NCI-H748 (cell line): ENCODE results near the gene GTF3C4.
A peak's percentile ranks its signal among the peaks of the same experiment; 100 is the strongest.

ENCODE experiments used
- DNase-seq: peaks from one replicate; lab custom pipeline; 2025; ENCODE audit not compliant: unreplicated experiment; lab: John Stamatoyannopoulos, UW

GTF3C4 gene

DNA sequence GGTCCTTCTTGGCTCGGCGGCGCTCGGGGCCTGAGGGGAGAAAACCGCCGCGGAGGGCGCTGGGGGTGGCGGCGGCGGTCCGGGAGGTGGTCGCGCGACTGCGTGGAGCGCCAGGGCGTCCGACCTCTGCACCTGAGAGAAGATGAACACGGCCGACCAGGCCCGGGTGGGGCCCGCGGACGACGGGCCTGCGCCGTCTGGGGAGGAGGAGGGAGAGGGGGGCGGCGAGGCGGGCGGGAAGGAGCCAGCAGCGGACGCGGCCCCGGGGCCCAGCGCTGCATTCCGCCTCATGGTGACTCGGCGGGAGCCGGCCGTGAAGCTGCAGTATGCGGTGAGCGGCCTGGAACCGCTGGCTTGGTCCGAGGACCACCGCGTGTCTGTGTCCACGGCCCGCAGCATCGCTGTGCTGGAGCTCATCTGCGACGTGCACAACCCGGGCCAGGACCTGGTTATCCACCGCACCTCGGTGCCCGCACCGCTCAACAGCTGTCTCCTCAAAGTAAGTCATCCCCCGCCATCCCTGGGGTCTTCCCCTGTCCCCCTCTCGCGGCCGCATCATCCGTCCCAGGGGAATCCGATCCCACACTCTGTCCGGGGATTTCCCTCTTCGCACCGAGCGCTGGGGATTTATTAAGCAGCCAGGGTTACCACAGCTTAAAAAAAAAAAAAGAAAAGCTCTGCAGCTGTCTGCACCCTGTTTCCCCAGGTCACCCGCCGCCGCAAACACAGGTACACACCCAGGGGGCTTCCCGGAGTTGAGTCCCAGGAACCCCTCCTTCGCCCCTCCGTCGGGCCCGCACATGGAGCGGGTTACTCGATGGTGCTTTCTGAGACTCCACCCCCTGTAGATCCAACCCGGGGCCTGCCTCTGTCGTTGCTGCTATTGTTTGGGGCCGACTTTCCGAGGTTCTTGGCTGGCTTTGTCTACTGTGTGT, at the start of gene GTF3C4:
Gene GTF3C4, plus strand, starts transcription at position 8 of the 935 bp plus-strand sequence. Its CDS starts 135 bp downstream, at position 143.
- DNase-seq = peak; percentile 61

DNA sequence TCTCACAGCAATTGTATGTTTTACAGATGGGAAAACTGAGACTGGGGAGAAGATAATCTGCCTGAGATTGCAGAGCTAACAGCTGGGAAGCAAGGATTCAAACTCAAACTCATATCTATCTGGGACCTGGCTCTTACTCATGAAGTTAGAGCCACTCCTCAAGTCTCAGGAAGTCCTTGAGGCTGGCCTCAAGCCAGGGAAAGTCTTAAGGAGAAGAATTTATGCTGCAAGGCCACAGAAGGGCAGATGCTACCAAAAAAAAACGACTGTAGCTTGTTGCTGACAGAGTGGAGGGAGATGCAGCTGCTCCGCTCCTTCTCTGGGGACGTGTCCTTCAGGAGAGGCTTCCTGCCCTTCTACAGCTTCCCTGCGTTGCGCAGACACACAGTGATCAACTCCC, 48.1 kb upstream of the GTF3C4 start:
- no peak for DNase-seq

- DNase-seq = no peak
Measured at GRCh38 chr9:132626285-132626684, 44.0 kb upstream of the GTF3C4 start.

DNA sequence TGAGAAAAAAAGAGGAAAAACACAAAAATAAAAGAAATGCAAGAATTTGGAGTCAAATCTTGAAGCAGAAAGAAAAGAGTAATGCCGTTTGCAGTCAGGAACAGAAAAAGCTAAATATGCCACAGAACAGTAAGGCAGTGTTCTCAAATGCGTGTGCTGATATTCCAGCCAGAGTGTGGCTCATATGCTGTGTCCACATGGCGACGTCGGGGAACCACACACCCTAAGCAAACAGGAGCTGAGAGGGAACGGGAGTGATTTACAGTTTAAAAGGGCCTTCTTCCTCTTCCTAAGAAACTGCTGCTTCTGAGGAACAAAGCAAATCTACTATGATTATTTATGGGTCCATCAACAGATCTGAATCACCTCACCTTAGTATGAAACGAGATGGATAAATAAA, 43.2 kb upstream of the GTF3C4 start:
- DNase-seq = no peak

DNA sequence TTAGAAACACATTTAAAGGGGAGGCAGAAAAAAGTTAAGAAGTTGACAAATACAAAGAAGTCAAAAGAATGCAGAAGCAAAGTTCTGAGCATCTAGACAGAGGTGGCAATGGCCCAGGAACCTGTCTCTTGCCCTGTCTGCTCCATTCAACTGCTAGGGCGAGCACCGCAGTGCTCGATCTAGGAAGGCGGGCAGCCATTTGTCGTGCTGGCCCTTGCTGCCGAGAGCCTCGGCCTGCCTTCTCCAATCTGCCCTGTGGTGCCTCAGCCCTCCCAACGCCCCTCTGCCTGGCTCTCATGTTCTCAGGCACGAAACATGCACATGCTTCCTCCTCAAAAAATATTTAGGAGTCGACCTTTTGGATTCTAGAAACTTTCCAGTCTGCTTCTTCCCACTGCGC, 42.7 kb upstream of the GTF3C4 start:
- no peak for DNase-seq

- DNase-seq = no peak
Measured at GRCh38 chr9:132628746-132629145, 41.5 kb upstream of the GTF3C4 start.

GRCh38 chr9:132630116-132630515, 40.1 kb upstream of the GTF3C4 start:
- DNase-seq = no peak

DNA sequence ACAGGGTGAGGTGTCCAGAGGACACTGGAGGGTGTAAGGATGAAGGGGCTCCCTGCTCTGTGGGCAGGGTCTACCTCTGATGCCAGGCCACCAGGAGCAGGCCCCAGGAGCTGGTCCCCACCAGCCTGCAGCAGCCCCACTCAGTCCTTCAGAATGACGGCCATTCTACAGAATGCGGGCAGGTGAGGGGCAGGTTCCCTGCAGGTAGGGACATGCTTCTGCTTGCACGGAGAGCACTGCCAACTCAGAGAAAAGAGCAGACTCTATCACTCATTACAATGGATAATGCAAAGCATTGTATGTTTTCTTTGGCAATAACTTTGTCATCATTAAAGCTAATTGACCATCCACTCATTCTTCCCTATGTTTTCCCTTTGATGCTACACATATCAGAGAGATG, 39.5 kb upstream of the GTF3C4 start:
- no peak for DNase-seq

GRCh38 chr9:132631280-132631679, 39.0 kb upstream of the GTF3C4 start:
- DNase-seq = no peak

GRCh38 chr9:132631685-132632084, 38.6 kb upstream of the GTF3C4 start:
- DNase-seq = no peak

GRCh38 chr9:132632413-132633129, 37.7 kb upstream of the GTF3C4 start:
- no peak for DNase-seq

GRCh38 chr9:132634327-132634726, 35.9 kb upstream of the GTF3C4 start:
- DNase-seq = no peak

DNA sequence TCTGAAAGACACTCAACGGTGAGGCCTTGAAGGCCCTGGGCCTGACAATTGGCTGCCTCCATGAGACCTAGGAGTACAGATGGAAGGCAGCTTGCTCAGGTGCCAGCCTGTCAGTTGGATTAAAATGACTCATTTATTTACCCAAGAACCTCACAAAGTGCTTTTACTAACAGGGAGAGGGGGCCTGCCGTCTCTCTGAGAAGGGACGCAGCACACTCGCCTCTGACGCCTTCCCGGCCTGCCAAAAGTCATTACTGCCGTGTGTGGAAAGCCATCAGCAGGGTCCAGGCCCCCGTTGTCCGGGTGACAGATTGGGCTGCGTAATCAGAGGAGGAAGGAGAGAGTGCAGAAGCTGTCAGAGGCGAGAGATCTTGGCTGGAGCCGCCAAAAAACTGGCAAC, 32.9 kb upstream of the GTF3C4 start:
- peak; percentile 38 for DNase-seq

GRCh38 chr9:132637801-132638200, 32.5 kb upstream of the GTF3C4 start:
- DNase-seq = no peak

DNA sequence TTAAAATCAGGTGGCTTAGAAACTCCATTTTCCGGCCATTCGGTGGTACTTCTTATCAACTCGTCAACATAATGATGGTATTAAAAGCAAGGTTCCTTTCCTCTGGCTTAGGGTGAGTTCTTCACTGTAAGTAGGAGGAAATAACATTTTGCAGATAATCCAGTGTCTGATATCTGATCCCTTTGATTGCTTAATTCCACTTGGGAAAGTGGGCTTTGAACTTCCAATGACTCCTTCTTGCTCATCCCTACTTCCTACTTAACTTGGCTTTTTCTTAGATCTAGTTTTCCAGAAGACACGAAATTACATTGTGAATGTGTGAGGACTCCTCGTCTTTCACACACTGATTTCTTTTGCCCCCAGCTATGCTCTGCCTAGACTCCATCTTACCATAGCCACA, 32.0 kb upstream of the GTF3C4 start:
- DNase-seq = no peak

GRCh38 chr9:132639322-132639721, 30.9 kb upstream of the GTF3C4 start:
- DNase-seq = no peak

DNA sequence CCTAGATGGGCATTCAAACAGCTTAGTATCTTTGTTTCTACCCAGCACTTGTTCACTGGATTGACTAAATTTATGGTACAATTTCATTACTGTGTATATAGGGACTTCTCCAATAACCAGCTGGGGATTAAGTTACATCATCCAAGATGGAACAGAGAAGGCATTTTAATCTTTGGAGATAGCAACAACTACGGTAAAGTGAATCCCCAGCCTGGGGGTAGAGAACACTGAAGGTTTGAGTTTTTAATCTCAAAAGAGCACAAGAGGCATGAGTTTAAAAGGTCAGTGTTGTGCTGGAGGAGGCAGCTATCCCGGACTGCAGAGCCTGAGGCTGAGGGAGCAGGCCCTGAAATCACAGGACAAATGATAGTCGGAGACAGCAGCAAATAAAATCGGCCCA, 29.0 kb upstream of the GTF3C4 start:
- DNase-seq = no peak

- DNase-seq = no peak
Measured at GRCh38 chr9:132644251-132644650, 26.0 kb upstream of the GTF3C4 start.

GRCh38 chr9:132645306-132645705, 25.0 kb upstream of the GTF3C4 start:
- DNase-seq = no peak

- DNase-seq = no peak
Measured at GRCh38 chr9:132645711-132646110, 24.6 kb upstream of the GTF3C4 start.

DNA sequence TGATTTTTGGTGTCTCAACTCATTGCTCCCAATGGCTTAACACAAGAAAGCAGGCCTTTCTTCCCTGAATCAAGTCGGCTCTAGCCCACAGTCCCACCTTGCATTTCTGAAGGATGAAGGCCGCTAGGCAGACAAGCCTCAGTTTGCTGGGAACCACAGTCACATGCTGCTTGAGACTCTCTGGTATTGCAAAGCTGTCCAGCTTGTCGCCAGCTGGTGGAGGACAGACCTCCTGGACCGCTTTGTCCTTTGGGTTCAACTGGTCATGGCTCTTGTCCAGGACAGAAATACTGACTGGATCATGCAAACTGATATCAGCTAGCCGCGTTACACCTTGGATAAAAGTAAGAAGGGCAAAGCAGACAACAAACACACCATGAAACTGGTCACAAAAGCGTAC, 23.5 kb upstream of the GTF3C4 start:
- no peak for DNase-seq

- no peak for DNase-seq
Measured at GRCh38 chr9:132647355-132647754, 22.9 kb upstream of the GTF3C4 start.
